Fibroblast of lung (primary cell): ENCODE measurements around the gene ZNF44. TPM values are rescaled to one million over a fixed set of nuclear protein-coding genes. Genes with fewer than 3 reads are reported as not detected.

Experiments used
- DNase-seq, 2 donors: peaks; one replicate each; pipeline versions ENCODE4 v3.0.0 to v3.0.0-alpha.2; 2010; ENCODE audit warnings: low read depth in 2 of 2
- H2AFZ ChIP-seq: 2 replicates; pipeline ENCODE4 v1.5.1; 2012; ENCODE audit warnings: low read length, control low read depth, inconsistent platforms
- H3K27ac ChIP-seq: 2 replicates; pipeline ENCODE4 v1.5.1; 2011; ENCODE audit warnings: low read length, control low read depth; ENCODE audit not compliant: insufficient read depth
- H3K27me3 ChIP-seq: 2 replicates; pipeline ENCODE4 v1.5.1; 2011; ENCODE audit warnings: mild to moderate bottlenecking, low read length; ENCODE audit not compliant: control insufficient read depth, insufficient read depth
- H3K36me3 ChIP-seq: 2 replicates; pipeline ENCODE4 v1.5.1; 2011; ENCODE audit warnings: low read length; ENCODE audit not compliant: control insufficient read depth, insufficient read depth
- H3K4me1 ChIP-seq: 2 replicates; pipeline ENCODE4 v1.5.1; 2011; ENCODE audit warnings: low read length; ENCODE audit not compliant: control insufficient read depth, insufficient read depth; ENCODE audit errors: extremely low read depth
- H3K4me2 ChIP-seq: 2 replicates; pipeline ENCODE4 v1.5.1; 2011; ENCODE audit warnings: low read length, control low read depth; ENCODE audit not compliant: insufficient read depth; ENCODE audit errors: extremely low read depth
- H3K4me3 ChIP-seq, 4 experiments: fragments of 200-600 bp in 1 of 4; sonication (generic) in 1 of 4; replicated peaks in 1 of 4; 2 replicates each; pipeline ENCODE4 v1.5.1; 2011 to 2016; ENCODE audit warnings: low read length in 4 of 4, low read depth in 3 of 4, mild to moderate bottlenecking in 3 of 4, control low read depth in 2 of 4, inconsistent platforms in 1 of 4, mixed read lengths in 1 of 4; ENCODE audit not compliant: insufficient read depth in 1 of 4; ENCODE audit errors: control extremely low read depth in 1 of 4
- H3K79me2 ChIP-seq: 2 replicates; pipeline ENCODE4 v1.5.1; 2012; ENCODE audit warnings: mild to moderate bottlenecking, low read length, inconsistent platforms; ENCODE audit not compliant: control insufficient read depth, insufficient read depth
- H3K9ac ChIP-seq: 2 replicates; pipeline ENCODE4 v1.5.1; 2011; ENCODE audit warnings: mild to moderate bottlenecking, low read length, control low read depth; ENCODE audit not compliant: insufficient read depth
- H3K9me3 ChIP-seq: 2 replicates; pipeline ENCODE4 v1.5.1; 2012; ENCODE audit warnings: low read depth, low read length; ENCODE audit not compliant: control insufficient read depth, insufficient read depth
- H4K20me1 ChIP-seq: 2 replicates; pipeline ENCODE4 v1.5.1; 2011; ENCODE audit warnings: low read length; ENCODE audit not compliant: control insufficient read depth, insufficient read depth; ENCODE audit errors: extremely low read depth
- CTCF ChIP-seq, 2 donors: IDR thresholded peaks in 1 of 2; conservative IDR thresholded peaks in 1 of 2; 1 replicate in 1 of 2; 2 replicates in 1 of 2; pipeline ENCODE4 v1.5.1; 2011 to 2012; ENCODE audit warnings: low read length in 2 of 2, control low read depth in 1 of 2, inconsistent platforms in 1 of 2, low read depth in 1 of 2, mild to moderate bottlenecking in 1 of 2
- EZH2 ChIP-seq: IDR thresholded peaks from 2 replicates; pipeline ENCODE4 v1.5.1; 2012; ENCODE audit warnings: low read length, control low read depth, mild to moderate bottlenecking; ENCODE audit errors: missing control alignments
- polyA plus RNA-seq, 2 donors: library from polyadenylated mRNA; depleted of rRNA in 1 of 2; stranded (reverse) in 1 of 2; unstranded in 1 of 2; fragments of >200 nt; gene quantifications; 2 replicates each; pipeline ENCODE4 v1.2.1, GENCODE V29; 2011 to 2012; ENCODE audit warnings: missing spikeins in 1 of 2
- total RNA-seq: library from RNA; depleted of rRNA; stranded (reverse); fragments of >200 nt; gene quantifications from 2 replicates; pipeline ENCODE4 v1.2.1, GENCODE V29; 2014

The ZNF44 gene
- total and polyA plus RNA-seq, 2 donors (not counting 1 experiment from before 2014, with no cell fraction given): 5.9 to 16.3 TPM

GRCh38 chr19:12287958-12288500, 6.7 kb downstream of the ZNF44 start:
- H3K9me3 ChIP-seq: no peaks in the 10 kb centered on the region
- no peak overlapping the region for H3K4me2 ChIP-seq
- no peak overlapping the region for H2AFZ ChIP-seq
- H4K20me1 ChIP-seq: no peaks in the 10 kb centered on the region
- peaks cover 29% of the 10 kb centered on the region for H3K79me2 ChIP-seq
- H3K4me3 ChIP-seq: no peak overlapping the region
- H3K36me3 ChIP-seq: no peaks in the 10 kb centered on the region
- no peaks in the 10 kb centered on the region for H3K4me1 ChIP-seq
- H3K27ac ChIP-seq: no peak overlapping the region
- H3K9ac ChIP-seq: no peak overlapping the region
- DNase-seq: no peak
- no peak for TF ChIP-seq EZH2
- no peak for TF ChIP-seq CTCF (conservative IDR thresholded peaks at IDR 0.05 in 1 of 2, IDR thresholded peaks at IDR 0.05 in 1 of 2; ENCODE audit: low read depth in 1 of 2, low read length in 2 of 2)
- H3K27me3 ChIP-seq: no peaks in the 10 kb centered on the region

GRCh38 chr19:12284631-12285030, 10.1 kb downstream of the ZNF44 start:
- H3K4me3 ChIP-seq: no peak overlapping the region

GRCh38 chr19:12284226-12284625, 10.5 kb downstream of the ZNF44 start:
- no peak for DNase-seq
- H4K20me1 ChIP-seq: no peaks in the 10 kb centered on the region
- peaks cover 23% of the 10 kb centered on the region for H3K79me2 ChIP-seq
- H3K9ac ChIP-seq: no peak overlapping the region
- no peaks in the 10 kb centered on the region for H3K9me3 ChIP-seq
- H3K4me2 ChIP-seq: no peak overlapping the region
- H2AFZ ChIP-seq: no peak overlapping the region
- TF ChIP-seq EZH2 (no peak), CTCF (conservative IDR thresholded peaks at IDR 0.05 in 1 of 2, IDR thresholded peaks at IDR 0.05 in 1 of 2; ENCODE audit: low read depth in 1 of 2, low read length in 2 of 2) (no peak)
- H3K27me3 ChIP-seq: no peaks in the 10 kb centered on the region
- no peaks in the 10 kb centered on the region for H3K4me1 ChIP-seq
- H3K36me3 ChIP-seq: no peaks in the 10 kb centered on the region
- no peak overlapping the region for H3K27ac ChIP-seq
- H3K4me3 ChIP-seq: no peak overlapping the region

More at GRCh38 chr19:12284631-12285030, 10.1 kb downstream of the ZNF44 start:
- H3K79me2 ChIP-seq: peaks cover 23% of the 10 kb centered on the region
- no peak overlapping the region for H3K27ac ChIP-seq
- H3K27me3 ChIP-seq: no peaks in the 10 kb centered on the region
- H3K9ac ChIP-seq: no peak overlapping the region
- H3K4me1 ChIP-seq: no peaks in the 10 kb centered on the region
- H3K4me2 ChIP-seq: no peak overlapping the region
- H4K20me1 ChIP-seq: no peaks in the 10 kb centered on the region
- H2AFZ ChIP-seq: no peak overlapping the region
- no peaks in the 10 kb centered on the region for H3K36me3 ChIP-seq
- H3K9me3 ChIP-seq: no peaks in the 10 kb centered on the region
- TF ChIP-seq CTCF (conservative IDR thresholded peaks at IDR 0.05 in 1 of 2, IDR thresholded peaks at IDR 0.05 in 1 of 2; ENCODE audit: low read depth in 1 of 2, low read length in 2 of 2): no peak
- TF ChIP-seq EZH2: no peak
- no peak for DNase-seq
